GM18526 (cell line): ENCODE results near the gene ZBTB16.

ENCODE experiments used
- POLR2A ChIP-seq: IDR thresholded peaks from 3 replicates; pipeline ENCODE4 v1.6.1; 2011; ENCODE audit not compliant: insufficient read length; ENCODE audit errors: extremely low read depth

Gene ZBTB16

DNA sequence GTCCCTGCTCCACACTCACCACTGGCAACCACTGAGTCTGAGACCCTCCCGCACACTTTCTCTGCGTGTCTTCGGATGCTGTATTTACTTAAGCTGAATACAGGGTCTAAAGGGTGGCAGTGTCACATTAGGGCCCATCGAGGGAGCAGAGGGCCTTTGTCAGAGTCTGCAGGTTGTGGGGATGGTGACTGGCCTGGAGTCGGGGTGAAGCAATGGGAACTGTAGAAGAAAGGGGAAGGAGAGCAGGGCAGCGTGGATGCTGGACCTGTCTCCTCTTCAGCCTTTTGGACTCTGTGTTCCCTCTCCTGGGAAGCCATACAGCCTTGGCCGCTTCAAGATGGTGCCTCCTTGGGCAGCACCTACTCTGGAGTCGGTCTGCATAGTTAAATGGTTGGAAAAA lies 61.1 kb downstream of the ZBTB16 start:
- TF ChIP-seq POLR2A: no peak

DNA sequence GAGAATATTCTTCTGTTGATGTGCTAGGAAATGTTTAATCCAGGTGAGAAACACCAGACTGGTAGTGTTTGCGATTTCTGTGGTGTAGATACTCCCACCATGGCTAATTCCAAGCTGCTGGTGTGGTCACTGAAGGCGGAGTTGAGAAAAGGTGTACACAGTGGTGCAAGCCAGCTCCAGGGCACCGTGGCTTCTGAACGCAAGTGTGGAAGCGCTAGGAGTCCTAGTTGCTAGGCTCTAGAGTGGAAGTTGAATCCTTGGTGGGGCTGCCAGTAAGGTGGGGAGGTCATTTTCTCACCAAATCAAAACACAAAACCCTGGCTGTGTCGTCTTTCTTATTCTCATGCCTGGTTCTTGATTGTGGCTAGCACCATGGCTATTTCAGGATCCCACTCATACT lies 61.6 kb downstream of the ZBTB16 start:
- no peak for TF ChIP-seq POLR2A

GRCh38 chr11:114121804-114122504 lies 62.4 kb downstream of the ZBTB16 start:
- no peak for TF ChIP-seq POLR2A

- TF ChIP-seq POLR2A: no peak
Observed at GRCh38 chr11:114122686-114123085, 63.2 kb downstream of the ZBTB16 start.

DNA sequence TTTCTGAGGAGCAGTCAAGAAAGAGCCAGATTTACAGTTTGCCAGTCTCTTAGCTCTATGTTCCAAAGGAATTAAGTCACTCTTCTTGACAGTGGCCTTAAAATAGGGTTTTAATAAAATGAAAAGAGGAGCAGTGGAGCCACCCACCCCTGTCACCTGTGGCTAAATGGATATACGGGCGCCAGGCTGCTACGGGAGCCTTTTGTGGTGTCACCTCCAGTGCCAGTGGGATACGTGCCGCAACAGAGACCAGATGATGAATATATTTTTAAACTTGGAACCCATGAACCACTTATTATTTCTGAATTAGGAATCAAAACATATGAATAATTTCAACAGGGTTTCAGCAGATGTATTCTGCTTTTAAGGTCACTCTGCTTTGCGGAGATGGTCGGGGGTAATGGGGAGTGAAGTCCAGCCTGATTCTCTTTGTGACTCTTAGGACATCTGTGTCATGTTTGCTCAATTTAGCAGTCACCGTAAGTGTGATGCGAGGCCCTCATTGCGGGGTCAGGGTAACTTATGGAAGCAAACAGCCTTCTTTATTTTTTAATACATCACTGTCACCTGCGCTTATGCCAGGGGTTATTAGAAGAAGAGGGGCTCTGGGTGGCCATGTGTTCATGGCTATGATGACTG lies 64.3 kb downstream of the ZBTB16 start:
- TF ChIP-seq POLR2A: no peak

DNA sequence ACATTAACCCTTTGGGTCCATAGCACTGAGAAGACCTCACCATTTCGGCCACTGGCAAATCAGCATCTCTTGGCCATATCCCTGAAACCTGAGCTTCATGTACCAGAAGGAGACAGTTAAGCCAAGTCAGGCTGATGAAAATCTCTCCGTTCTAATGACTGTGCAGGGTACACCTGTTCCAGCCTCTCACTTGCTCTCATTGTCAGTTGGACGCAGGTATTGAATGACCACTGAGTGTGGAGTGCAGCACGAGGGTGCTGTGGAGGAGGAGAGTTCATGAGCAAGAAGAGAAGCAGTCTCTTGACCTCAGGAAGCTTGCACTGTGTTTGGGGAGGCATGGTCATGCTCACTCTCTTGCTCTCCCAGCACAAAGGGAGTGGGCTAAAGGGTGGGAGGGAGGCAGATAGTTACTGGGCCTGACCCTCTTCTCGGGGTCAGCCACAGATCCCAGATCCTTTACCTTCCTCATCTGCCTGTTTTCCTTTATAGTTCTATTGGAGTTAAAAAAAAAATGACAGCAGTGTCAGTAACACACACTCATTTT lies 65.2 kb downstream of the ZBTB16 start:
- no peak for TF ChIP-seq POLR2A

DNA sequence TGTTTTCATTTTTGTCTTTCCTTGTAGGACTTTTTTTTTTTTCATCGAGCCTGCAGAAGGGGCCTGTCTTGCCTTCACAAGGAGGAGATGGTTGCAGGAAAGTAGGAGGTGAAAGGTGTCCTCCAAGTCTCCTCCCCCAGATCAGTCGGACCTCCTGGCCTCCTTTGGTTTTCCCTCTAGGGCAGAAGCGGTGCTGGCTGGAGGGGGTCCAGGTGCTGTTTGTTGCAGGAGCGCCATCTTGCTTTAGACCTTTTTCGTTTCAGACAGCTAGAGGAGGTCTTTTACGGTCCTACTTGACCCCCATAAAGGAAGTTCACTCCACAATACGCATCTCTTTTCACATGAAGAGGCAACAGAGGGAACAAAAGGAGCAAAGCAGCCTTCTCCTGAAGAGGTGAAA lies 66.0 kb downstream of the ZBTB16 start:
- TF ChIP-seq POLR2A: no peak

- TF ChIP-seq POLR2A: no peak
Observed at GRCh38 chr11:114125959-114126358, 66.4 kb downstream of the ZBTB16 start.

DNA sequence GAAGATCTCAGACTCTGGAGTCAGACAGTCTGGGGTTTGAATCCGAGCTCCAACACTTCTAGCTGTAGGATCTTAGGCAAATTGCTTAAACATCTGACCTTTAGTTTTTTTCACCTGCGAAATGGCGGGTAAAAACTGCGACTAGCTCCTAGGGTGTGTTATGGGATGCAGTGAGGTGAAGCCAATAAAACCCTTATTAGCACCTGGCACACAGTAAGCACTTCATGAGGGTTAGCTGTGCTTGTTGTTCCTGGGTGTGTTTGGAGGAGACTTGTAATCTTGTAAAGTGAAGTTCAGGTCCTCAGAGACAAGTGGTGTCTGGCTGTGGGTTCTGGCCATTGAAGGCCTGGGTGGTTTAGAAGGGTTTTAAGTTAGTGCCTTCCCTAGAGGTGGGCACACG lies 68.9 kb downstream of the ZBTB16 start:
- TF ChIP-seq POLR2A: no peak

DNA sequence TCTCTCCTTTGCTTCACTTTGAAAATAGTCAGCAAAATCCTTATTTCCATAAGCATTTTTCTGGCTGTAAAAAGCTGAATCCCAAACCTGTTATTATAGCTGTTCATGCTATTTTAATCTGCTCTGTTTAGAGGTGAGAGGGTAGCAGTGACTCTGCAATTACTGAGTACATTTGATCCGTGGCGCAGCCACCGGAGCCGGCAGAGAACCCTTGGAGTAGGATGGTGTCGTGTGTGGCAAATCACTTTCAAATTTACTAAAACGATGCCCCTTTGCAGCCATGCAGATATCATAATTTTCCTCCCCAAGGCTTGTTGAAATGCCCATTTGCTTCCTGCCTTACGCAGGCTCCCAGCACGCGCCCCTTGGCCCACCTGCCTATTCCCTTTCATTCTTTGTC lies 69.6 kb downstream of the ZBTB16 start:
- TF ChIP-seq POLR2A: no peak

GRCh38 chr11:114129699-114130098 lies 70.2 kb downstream of the ZBTB16 start:
- TF ChIP-seq POLR2A: no peak

DNA sequence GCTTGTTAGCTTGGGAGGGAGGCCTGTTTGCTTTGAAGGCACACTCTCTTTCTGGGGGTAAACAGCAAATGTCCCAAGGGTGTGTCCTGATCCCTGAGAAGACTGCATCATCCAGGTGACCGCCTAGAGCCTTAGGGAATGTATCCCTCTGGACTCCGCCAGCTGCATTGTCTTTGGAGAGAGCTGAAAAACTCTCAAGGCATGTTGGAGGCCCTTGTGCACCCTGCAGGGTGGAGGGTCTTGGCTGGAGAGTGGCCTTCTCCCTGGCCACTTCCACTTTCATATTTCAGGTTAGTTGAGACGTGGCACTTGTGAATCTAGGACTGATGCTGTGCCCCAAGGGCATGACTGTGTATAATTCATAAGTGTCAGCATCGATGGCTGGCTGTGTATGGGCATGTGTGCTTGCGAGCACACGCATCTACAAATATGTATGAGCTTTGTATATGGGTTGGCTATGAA lies 70.6 kb downstream of the ZBTB16 start:
- no peak for TF ChIP-seq POLR2A

GRCh38 chr11:114130629-114131277 lies 71.2 kb downstream of the ZBTB16 start:
- no peak for TF ChIP-seq POLR2A

GRCh38 chr11:114131461-114131864 lies 72.0 kb downstream of the ZBTB16 start:
- TF ChIP-seq POLR2A: no peak

DNA sequence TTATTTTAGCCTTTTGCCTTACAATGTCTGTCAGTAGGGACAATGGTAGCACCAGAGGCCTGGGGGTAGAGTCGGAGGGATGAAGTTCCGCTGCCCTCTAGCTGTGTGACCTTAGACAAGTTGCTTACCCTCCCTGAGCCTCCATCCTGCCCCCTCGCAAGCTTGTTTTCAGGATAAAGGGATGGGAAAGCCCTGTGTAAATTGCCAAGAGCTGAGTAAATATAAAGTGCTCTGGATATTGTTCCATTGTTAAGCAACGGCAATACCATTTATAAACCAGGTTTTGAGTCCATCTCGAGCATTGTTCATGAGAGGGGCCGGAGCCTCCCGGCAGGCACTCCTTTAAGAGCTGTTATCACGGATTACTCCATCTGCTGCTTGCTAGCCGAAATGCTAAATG lies 72.9 kb downstream of the ZBTB16 start:
- TF ChIP-seq POLR2A: no peak

DNA sequence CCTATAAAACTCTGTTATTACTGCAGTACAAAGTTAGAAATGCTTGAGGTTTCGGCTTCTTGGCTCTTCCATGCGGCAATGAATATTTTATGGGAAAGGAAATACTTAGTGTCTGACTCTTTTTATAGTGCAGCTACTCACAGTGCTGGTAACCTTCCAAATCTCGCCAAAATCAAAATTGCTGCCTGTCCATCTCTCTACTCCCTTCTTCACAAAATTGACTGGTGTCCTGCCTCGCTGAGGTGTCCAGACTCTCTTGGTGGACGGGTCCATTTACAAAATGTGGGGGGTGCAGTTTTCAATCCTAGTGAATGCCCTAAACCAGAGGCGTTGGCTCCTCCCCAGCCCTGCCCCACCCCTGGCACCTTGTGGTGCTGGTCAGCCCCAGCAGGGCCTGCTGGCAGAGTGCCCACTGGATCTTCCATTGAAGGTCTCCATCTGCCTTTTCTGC lies 73.5 kb downstream of the ZBTB16 start:
- TF ChIP-seq POLR2A: no peak

DNA sequence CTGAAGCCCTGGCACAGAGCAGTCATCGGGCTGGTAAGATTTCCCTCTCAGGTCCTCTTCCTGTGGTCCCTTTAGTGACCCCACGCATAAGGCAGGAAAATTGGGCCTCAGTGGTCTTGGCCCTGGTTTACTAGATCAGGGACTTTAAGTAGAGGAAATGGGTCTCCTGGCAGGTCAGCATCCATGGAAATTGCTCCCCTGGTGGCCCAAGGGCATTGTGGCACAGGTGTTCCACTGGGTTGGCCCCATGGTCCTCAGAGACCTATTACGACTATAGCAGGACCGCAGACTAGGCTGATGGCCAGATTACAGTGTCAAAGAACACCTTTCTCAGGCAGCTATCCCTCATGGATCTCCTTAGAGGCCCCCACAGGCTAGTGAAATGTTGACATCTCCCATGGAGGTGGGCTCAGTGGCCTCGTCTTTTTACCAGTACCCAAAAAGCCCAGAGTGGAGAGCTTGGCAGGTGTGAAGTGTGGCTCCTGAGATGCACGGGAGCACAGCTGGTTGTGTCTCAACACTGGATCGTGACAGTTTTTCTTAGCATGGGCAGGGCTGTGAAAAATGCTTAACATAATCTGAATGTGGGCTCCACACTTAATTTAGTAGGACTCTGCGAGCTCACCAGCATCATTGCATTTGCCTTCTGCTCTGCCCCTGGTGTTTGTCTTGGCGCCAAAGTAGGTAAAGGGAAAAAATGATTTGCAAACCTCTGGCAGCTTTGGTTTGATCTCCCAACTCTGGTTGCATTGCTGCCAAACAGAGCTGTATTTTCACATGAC lies 74.2 kb downstream of the ZBTB16 start:
- TF ChIP-seq POLR2A: no peak
